HEK293 (cell line): Measurements from ENCODE around the gene LRRC10B.

Experiments used
- BCL11A ChIP-seq: fragments of 450-650 bp; formaldehyde crosslinking; IDR thresholded peaks from 2 replicates; pipeline ENCODE4 v1.5.1; 2016; ENCODE audit warnings: low read depth, missing biosample characterization, missing genetic modification characterization
- FEZF1 ChIP-seq: fragments of 450-650 bp; formaldehyde crosslinking; IDR thresholded peaks from 2 replicates; pipeline ENCODE4 v1.5.1; 2016; ENCODE audit warnings: missing biosample characterization, missing genetic modification characterization
- GLIS1 ChIP-seq: fragments of 450-650 bp; formaldehyde crosslinking; IDR thresholded peaks from 2 replicates; pipeline ENCODE4 v1.5.1; 2016; ENCODE audit warnings: missing biosample characterization, missing genetic modification characterization
- KLF10 ChIP-seq: fragments of 450-650 bp; IDR thresholded peaks from 2 replicates; pipeline ENCODE4 v1.5.1; 2018; ENCODE audit warnings: missing biosample characterization, mild to moderate bottlenecking, missing genetic modification characterization
- KLF16 ChIP-seq: fragments of 450-650 bp; formaldehyde crosslinking; IDR thresholded peaks from 2 replicates; pipeline ENCODE4 v1.5.1; 2017; ENCODE audit warnings: missing biosample characterization, missing genetic modification characterization
- KLF17 ChIP-seq: fragments of 450-650 bp; formaldehyde crosslinking; IDR thresholded peaks from 2 replicates; pipeline ENCODE4 v1.5.1; 2016; ENCODE audit warnings: missing biosample characterization, missing genetic modification characterization
- MEIS1 ChIP-seq: sonication (generic); formaldehyde crosslinking; IDR thresholded peaks from 2 replicates; pipeline ENCODE4 v1.8.1; 2022; ENCODE audit warnings: missing genetic modification reagents, mild to moderate bottlenecking, borderline replicate concordance
- MZF1 ChIP-seq: fragments of 450-650 bp; formaldehyde crosslinking; IDR thresholded peaks from 2 replicates; pipeline ENCODE4 v1.5.1; 2017; ENCODE audit warnings: missing biosample characterization, missing genetic modification characterization, borderline replicate concordance
- PATZ1 ChIP-seq: fragments of 450-650 bp; formaldehyde crosslinking; IDR thresholded peaks from 2 replicates; pipeline ENCODE4 v1.5.1; 2016; ENCODE audit warnings: missing biosample characterization, missing genetic modification characterization
- PRDM2 ChIP-seq: fragments of 450-650 bp; formaldehyde crosslinking; IDR thresholded peaks from 2 replicates; pipeline ENCODE4 v1.5.1; 2016; ENCODE audit warnings: missing biosample characterization, missing genetic modification characterization, borderline replicate concordance
- SP2 ChIP-seq: fragments of 450-650 bp; formaldehyde crosslinking; IDR thresholded peaks from 2 replicates; pipeline ENCODE4 v1.5.1; 2016; ENCODE audit warnings: missing biosample characterization, missing genetic modification characterization
- WT1 ChIP-seq: fragments of 450-650 bp; formaldehyde crosslinking; IDR thresholded peaks from 2 replicates; pipeline ENCODE4 v1.5.1; 2016; ENCODE audit warnings: missing biosample characterization, missing genetic modification characterization
- ZBTB1 ChIP-seq: fragments of 450-650 bp; formaldehyde crosslinking; IDR thresholded peaks from 2 replicates; pipeline ENCODE4 v1.5.1; 2016; ENCODE audit warnings: missing biosample characterization, missing genetic modification characterization
- ZBTB17 ChIP-seq: fragments of 450-650 bp; formaldehyde crosslinking; IDR thresholded peaks from 2 replicates; pipeline ENCODE4 v1.5.1; 2016; ENCODE audit warnings: missing biosample characterization, missing genetic modification characterization
- ZBTB21 ChIP-seq: fragments of 450-650 bp; formaldehyde crosslinking; IDR thresholded peaks from 2 replicates; pipeline ENCODE4 v1.5.1; 2017; ENCODE audit warnings: missing biosample characterization, missing genetic modification characterization
- ZBTB48 ChIP-seq: fragments of 450-650 bp; formaldehyde crosslinking; IDR thresholded peaks from 2 replicates; pipeline ENCODE4 v1.5.1; 2016; ENCODE audit warnings: missing biosample characterization, missing genetic modification characterization
- ZEB2 ChIP-seq: fragments of 450-650 bp; formaldehyde crosslinking; IDR thresholded peaks from 2 replicates; pipeline ENCODE4 v1.5.1; 2016; ENCODE audit warnings: missing biosample characterization, missing genetic modification characterization
- ZFHX2 ChIP-seq: fragments of 450-650 bp; formaldehyde crosslinking; conservative IDR thresholded peaks from 2 replicates; pipeline ENCODE4 v1.5.1; 2016; ENCODE audit warnings: missing biosample characterization, missing genetic modification characterization
- ZNF121 ChIP-seq: fragments of 450-650 bp; formaldehyde crosslinking; IDR thresholded peaks from 2 replicates; pipeline ENCODE4 v1.5.1; 2016; ENCODE audit warnings: missing biosample characterization, missing genetic modification characterization
- ZNF175 ChIP-seq: fragments of 450-650 bp; formaldehyde crosslinking; IDR thresholded peaks from 2 replicates; pipeline ENCODE4 v1.5.1; 2016; ENCODE audit warnings: missing biosample characterization, missing genetic modification characterization
- ZNF280C ChIP-seq: fragments of 450-650 bp; formaldehyde crosslinking; IDR thresholded peaks from 2 replicates; pipeline ENCODE4 v1.5.1; 2016; ENCODE audit warnings: missing biosample characterization, missing genetic modification characterization
- ZNF37A ChIP-seq: fragments of 450-650 bp; IDR thresholded peaks from 2 replicates; pipeline ENCODE4 v1.5.1; 2018; ENCODE audit warnings: missing biosample characterization, missing genetic modification characterization
- ZNF426 ChIP-seq: fragments of 450-650 bp; formaldehyde crosslinking; IDR thresholded peaks from 2 replicates; pipeline ENCODE4 v1.5.1; 2017; ENCODE audit warnings: missing biosample characterization, missing genetic modification characterization, mild to moderate bottlenecking, inconsistent platforms, moderate library complexity
- ZNF529 ChIP-seq: fragments of 450-650 bp; formaldehyde crosslinking; IDR thresholded peaks from 2 replicates; pipeline ENCODE4 v1.5.1; 2017; ENCODE audit warnings: missing genetic modification characterization, missing biosample characterization; ENCODE audit not compliant: insufficient replicate concordance
- ZNF571 ChIP-seq: fragments of 450-650 bp; formaldehyde crosslinking; IDR thresholded peaks from 2 replicates; pipeline ENCODE4 v1.5.0; 2017; ENCODE audit warnings: missing biosample characterization, missing genetic modification characterization
- ZNF658 ChIP-seq: fragments of 450-650 bp; formaldehyde crosslinking; IDR thresholded peaks from 2 replicates; pipeline ENCODE4; 2016; ENCODE audit warnings: missing biosample characterization, missing genetic modification characterization
- ZNF701 ChIP-seq: fragments of 450-650 bp; formaldehyde crosslinking; IDR thresholded peaks from 2 replicates; pipeline ENCODE4 v1.5.1; 2016; ENCODE audit warnings: missing biosample characterization, missing genetic modification characterization
- ZSCAN4 ChIP-seq: fragments of 450-650 bp; formaldehyde crosslinking; IDR thresholded peaks from 2 replicates; pipeline ENCODE4 v1.5.1; 2017; ENCODE audit warnings: missing biosample characterization, missing genetic modification characterization

Gene LRRC10B

GRCh38 chr11:61507962-61508861 lies at the start of gene LRRC10B (continued):
- 0 out of 2 replicates have a peak, but pooled peaks have one; percentile 8 for TF ChIP-seq ZBTB48 (tag by site-specific recombination)
- peak; percentile 75 for TF ChIP-seq PATZ1 (tag by site-specific recombination)
- no peak for TF ChIP-seq ZFHX2 (tag by site-specific recombination)
- no peak for TF ChIP-seq MZF1 (tag by site-specific recombination)
- TF ChIP-seq GLIS1 (tag by site-specific recombination) = peak; percentile 71
- no peak for TF ChIP-seq ZNF280C (tag by site-specific recombination)
- TF ChIP-seq ZBTB1 (tag by site-specific recombination) = no peak
- TF ChIP-seq ZNF426 (tag by site-specific recombination) = no peak
- no peak for TF ChIP-seq ZNF121
- no peak for TF ChIP-seq ZNF658
- TF ChIP-seq ZSCAN4 (tag by site-specific recombination) = no peak
- no peak for TF ChIP-seq BCL11A (tag by site-specific recombination)
- TF ChIP-seq ZNF175 (tag by site-specific recombination) = no peak
- TF ChIP-seq ZNF701 (tag by site-specific recombination) = no peak
- TF ChIP-seq ZEB2 (tag by site-specific recombination) = 0 out of 2 replicates have a peak, but pooled peaks have one; percentile 14
- no peak for TF ChIP-seq ZBTB21 (tag by site-specific recombination)
- no peak for TF ChIP-seq WT1 (tag by site-specific recombination)
- TF ChIP-seq ZNF37A (tag by site-specific recombination) = no peak
- TF ChIP-seq ZBTB17 (tag by site-specific recombination) = peak; percentile 33; the same call in 1 of the 2 replicates
- TF ChIP-seq SP2 (tag by site-specific recombination) = peak; percentile 58
- no peak for TF ChIP-seq ZNF571 (tag by site-specific recombination)
- TF ChIP-seq KLF17 (tag by site-specific recombination) = 0 out of 2 replicates have a peak, but pooled peaks have one; percentile 10
- no peak for TF ChIP-seq FEZF1 (tag by site-specific recombination)
- TF ChIP-seq ZNF529 (tag by site-specific recombination) = no peak
- TF ChIP-seq KLF10 (tag by site-specific recombination) = peak; percentile 83
- no peak for TF ChIP-seq MEIS1 (CRISPR knock-in tag)
- TF ChIP-seq KLF16 = peak; percentile 28; the same call in 1 of the 2 replicates
- TF ChIP-seq PRDM2 (tag by site-specific recombination) = no peak
